Smooth muscle cell of trachea (primary cell): ENCODE data around the gene OR4Q2. TPM values are rescaled to one million over a fixed set of nuclear protein-coding genes. Genes with fewer than 3 reads are reported as not detected.

Experiments used
- total RNA-seq: library from RNA; depleted of rRNA; stranded (reverse); fragments of >200 nt; gene quantifications from 2 replicates; pipeline ENCODE4 v1.2.1, GENCODE V29; 2014

The OR4Q2 gene
- not detected in 2 replicates for total RNA-seq

DNA sequence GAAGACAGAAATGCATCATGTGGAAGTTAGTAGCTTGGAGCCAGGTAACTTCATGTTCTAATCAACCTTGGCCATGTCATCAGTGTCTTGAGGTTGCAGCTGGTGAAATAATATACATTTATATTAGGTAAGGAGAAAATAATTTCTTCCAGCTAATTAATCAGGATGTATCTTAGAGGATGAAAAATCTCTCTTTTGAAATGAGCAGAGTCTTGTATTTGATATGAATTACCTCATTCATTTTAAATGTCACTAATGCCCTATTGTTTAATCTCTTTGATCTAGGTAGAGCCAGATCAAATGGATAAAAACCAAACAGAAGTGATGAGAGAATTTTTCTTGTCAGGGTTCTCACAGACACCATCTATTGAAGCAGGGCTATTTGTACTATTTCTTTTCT, at the start of gene OR4Q2:
TSS of gene OR4Q2 (plus strand) at position 301 of the 400 bp plus-strand sequence.

DNA sequence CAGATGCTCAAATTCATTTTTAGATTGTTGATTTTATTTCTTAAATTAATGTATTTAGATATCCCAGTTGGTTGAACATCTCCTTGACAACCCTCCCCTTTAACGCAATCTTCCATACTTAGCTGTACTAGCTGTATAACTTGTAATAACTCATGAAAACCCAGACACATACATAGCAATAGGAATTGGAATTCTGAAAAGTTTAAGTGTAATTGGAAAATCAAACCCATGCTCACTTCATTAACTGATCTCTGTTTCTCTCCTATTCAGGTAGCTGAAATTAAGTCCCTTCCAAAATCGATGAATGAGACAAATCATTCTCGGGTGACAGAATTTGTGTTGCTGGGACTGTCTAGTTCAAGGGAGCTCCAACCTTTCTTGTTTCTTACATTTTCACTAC, 26.7 kb upstream of the OR4Q2 start, which contains the start of gene OR4K15:
TSS of gene OR4K15 (plus strand) at position 301 of the 400 bp plus-strand sequence. CDS start at position 301, 0 bp downstream.

DNA sequence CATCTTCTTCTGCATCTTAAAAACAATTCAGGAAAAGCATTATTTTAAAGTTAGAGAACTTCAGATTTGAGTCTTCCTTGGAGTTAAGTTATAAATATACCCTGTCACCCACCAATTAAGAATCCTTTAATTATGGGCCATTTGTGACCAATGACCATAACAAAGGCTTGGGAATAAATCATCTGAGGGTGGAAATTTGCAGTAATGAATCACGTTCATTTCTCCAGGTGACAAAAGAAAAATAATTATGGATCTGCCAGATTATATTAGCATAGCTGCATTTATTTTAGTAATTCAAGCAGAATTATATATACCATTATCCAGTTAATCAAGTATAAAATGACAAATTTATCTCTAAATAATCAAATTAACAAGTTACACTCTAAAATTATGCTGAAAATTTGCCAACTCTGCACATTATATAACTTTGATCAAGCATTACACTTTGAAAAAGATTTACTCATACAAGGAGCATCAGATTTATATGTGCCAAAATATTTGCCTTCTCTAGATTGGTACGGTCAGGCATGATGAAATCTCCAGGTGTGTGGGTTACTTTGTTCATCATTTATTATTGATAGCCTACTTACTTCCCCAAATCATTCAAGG, 17.4 kb downstream of the OR4Q2 start, which contains the start of gene OR4K14:
TSS of gene OR4K14 (minus strand) at position 51 of the 609 bp plus-strand sequence. CDS start 4,114 bp downstream, outside the sequence.

DNA sequence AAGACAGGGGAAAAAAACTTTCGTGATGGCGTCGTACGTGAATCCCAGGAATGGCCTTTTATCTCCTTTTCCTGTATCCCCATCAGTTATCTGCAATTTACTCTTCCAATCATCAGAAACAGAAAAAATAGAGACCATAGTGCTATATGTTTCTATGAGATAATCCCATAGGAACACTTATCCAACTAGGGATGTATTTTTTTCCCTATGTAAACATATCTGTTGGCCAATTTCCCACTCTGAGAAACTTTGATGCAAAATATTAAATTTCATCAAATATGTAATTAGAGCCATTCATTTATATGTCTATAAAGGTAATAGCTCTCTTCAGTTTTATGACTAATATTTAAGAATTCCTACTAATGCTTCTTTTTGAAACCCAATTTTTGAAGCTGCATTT, 34.0 kb downstream of the OR4Q2 start, which contains the start of gene OR4K13:
TSS of gene OR4K13 (minus strand) at position 101 of the 400 bp plus-strand sequence. CDS start 1,280 bp downstream, outside the sequence.

Other genes starting within 250 kb of the OR4Q2 start
- gene OR4M1, start 228.7 kb upstream of the OR4Q2 start, total RNA-seq, result not detected in 2 replicates
- gene OR4N2, start 198.4 kb upstream of the OR4Q2 start, total RNA-seq, result 0.17 TPM in 1 of 2 replicates, not detected in the other
- gene OR4K2, start 127.0 kb upstream of the OR4Q2 start, total RNA-seq, result not detected in 2 replicates
- not detected in 2 replicates for gene OR4K5, start 81.6 kb upstream of the OR4Q2 start, total RNA-seq
- gene OR4K1, start 71.2 kb upstream of the OR4Q2 start, total RNA-seq, result not detected in 2 replicates
- gene OR4K15, start 26.6 kb upstream of the OR4Q2 start, total RNA-seq, result not detected in 2 replicates
- not detected in 2 replicates for gene OR4K14, start 17.1 kb downstream of the OR4Q2 start, total RNA-seq
- gene OR4K13, start 33.9 kb downstream of the OR4Q2 start, total RNA-seq, result not detected in 2 replicates
- gene OR4L1, start 57.9 kb downstream of the OR4Q2 start, total RNA-seq, result not detected in 2 replicates
- not detected in 2 replicates for gene OR4K17, start 108.6 kb downstream of the OR4Q2 start, total RNA-seq
- not detected in 2 replicates for gene OR4N5, start 136.7 kb downstream of the OR4Q2 start, total RNA-seq
- gene OR11G2, start 188.7 kb downstream of the OR4Q2 start, total RNA-seq, result not detected in 2 replicates
- gene OR11H6, start 221.5 kb downstream of the OR4Q2 start, total RNA-seq, result not detected in 2 replicates
- gene OR11H7, start 226.8 kb downstream of the OR4Q2 start, total RNA-seq, result not detected in 2 replicates
- gene OR11H4, start 237.1 kb downstream of the OR4Q2 start, total RNA-seq, result not detected in 2 replicates